NCI-H774 (cell line): ENCODE measurements around the gene LMO7.
"Not testable (repeated sequence)": the region's sequence is repeated elsewhere in the genome, so short reads cannot be mapped to it uniquely, and the experiment has no call there.

Source experiments
- DNase-seq: peaks from one replicate; lab custom pipeline; 2025; lab: John Stamatoyannopoulos, UW

LMO7 gene

DNA sequence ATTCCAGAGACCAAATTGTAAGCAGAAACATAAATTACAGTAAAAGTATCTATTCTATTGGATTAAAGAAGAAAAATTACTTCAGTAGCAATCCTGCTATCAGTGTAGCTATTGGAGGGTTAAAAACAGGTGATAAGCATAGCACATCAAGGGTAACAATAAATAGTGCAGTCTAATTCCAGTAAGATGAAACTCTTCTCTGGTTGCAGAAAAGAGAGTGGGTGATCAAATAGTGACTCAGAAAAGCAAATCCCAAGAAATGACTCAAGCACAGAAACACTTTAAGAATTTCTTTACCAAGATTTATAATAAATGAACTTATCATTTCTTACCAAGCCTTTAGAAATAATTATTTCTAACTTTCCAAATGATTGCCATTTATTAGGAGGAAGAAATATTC, 135.7 kb downstream of the LMO7 start:
- DNase-seq: no peak

DNA sequence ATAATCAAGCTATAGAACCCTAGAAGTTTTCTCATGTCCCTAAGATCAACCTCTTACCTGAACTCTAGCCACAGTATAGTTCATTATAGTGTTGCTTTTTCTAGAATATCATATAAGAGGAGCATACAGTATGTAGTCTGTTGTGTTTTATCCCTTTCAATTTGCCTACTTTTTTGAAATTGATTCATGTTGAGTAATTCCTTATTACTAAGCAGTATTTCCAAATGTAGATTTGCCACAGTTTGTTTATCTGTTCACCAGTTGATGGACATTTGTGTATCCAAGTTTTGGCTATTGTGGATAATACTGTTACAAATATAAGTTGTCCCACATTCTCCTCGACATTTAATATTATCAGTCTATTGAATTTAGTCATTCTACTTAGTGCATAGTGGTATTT, 138.0 kb downstream of the LMO7 start:
- no peak for DNase-seq

DNA sequence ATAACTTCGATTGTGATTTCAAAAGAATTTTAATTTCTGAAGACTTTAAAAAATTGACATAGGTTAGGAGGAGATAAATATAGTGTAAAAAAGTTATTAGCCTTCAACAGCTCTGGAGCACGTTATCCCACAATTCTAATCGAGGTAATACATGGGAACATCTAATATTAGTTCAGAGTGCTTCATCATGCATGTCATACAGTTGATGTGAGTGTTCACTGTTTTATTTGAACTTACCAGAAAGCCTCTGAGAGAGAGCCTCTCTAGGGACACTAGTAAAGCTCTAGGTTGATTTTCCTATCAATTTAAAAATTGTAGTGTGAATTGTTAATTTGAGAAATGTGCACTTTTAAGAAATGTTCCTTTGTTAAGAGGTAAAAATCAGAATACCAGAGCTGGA, 140.4 kb downstream of the LMO7 start:
- no peak for DNase-seq

DNA sequence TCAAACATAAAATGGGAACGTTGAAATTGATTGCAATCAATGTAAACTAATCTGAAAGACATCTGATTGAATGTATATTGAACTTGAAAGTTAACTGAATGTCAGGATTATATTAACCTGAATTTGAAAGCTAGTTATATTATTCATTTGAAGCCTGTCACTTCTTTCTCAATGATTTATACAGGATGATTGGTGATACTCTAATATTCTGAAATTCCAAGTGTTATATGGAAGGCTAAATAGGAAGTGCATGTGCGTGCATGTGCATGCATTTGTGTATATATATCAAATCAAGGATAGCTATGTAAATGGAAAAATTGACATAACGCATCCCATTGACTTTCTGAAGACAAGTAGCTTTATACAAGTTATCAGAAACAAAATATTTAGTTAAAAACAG, 143.3 kb downstream of the LMO7 start:
- no peak for DNase-seq

DNA sequence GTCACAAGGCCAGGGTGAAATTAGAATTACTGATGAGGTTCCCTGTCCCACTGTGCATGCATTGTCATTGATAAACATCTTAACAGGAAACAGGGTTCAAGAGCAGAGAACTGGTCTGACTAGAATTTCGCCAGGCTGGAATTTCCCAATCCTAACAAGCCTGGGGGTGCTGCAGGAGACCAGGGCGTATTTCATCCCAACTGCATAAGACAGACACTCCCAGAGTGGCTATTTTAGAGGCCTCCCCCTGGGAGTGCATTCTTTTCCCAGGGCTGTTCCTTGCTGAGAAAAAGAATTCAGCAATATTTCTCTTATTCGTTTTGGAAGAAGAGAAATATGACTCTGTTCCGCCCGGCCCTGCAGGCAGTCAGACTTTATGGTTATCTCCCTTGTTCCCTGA, 144.0 kb downstream of the LMO7 start:
- not testable (repeated sequence) for DNase-seq

DNA sequence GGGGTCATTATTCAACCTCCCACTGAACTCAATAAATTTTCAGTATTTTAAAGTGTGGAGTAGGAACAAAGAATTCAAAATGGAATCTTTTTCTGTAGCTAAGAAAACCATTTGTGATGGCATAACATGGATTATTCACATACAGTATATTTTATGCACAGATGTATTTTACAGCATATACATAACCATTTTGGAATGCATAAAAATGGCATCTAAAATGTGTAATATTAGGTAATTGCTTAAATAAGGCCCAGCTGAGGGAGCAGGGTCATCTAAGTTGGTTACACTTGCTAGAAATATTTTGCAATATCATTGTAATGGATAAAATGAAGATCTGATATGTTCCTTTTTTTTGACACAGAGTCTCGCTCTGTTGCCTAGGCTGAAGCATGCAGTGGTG, 146.9 kb downstream of the LMO7 start:
- DNase-seq: no peak

DNA sequence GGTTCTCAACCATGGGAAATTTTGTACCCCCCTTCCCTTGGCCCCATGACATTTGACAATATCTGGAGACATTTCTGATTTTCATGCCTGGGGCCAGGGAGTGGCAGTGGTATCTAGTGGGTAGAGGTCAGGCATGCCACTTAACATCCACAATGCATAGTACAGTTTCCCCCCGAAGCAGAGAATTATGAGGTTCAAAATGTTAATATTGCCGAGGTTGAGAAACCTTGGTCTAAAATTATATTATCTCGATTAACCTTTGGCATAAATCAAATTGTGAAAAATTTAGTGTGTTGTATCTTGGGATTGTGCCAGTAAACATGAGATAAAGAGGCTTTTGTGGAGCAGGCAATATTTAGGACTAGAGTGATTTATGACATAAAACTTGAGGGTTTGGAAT, 147.9 kb downstream of the LMO7 start:
- no peak for DNase-seq

DNA sequence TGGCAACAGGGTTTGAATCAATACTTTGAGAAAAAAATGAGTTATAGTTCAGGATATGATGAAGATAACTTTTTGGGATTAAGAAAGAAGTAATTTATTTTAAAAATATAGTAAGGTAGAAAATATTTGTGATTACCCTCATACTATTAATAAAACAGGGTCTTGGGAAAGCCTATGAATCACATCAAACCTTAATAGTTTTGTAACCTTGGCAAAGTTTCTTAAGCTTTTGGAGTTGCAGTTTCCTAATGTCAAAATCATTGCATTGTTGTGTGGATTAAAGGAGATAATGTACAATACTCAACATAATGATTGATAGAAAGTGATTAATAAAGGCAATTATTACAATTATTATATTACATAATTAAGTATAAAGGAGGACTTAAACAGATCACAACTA, 149.0 kb downstream of the LMO7 start:
- DNase-seq: no peak

DNA sequence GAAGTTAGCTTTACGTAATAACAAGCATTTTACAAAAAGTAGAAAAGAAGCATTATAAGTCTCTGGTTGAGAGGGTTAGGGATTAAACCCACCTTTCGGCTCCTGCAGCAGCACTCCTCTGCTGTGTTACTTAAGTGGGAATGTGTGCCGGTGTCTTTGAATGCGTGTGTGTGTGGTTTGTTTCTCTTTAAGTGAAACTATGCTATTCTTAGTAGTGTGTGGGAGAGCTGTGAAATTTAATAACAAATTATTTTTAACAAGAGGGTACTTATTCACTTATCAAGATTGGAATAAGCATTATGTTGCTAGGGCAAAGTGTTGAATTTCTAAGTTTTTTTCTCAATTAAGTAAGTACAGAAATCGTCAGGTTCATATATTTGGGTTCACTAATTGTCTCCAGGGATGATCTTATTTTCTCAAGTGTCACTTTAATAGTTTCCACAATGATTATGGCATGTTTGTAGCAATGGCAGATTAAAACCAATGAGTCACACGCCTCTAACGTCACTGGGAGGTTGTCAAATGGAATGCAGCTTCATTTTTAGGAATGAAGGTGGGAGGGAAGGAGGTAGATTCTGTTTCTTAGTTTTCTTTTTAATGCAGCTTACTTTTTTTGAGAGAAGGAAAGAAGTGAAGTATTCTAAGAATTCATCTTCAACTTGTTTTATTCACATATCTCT, 151.3 kb downstream of the LMO7 start:
- DNase-seq: no peak

DNA sequence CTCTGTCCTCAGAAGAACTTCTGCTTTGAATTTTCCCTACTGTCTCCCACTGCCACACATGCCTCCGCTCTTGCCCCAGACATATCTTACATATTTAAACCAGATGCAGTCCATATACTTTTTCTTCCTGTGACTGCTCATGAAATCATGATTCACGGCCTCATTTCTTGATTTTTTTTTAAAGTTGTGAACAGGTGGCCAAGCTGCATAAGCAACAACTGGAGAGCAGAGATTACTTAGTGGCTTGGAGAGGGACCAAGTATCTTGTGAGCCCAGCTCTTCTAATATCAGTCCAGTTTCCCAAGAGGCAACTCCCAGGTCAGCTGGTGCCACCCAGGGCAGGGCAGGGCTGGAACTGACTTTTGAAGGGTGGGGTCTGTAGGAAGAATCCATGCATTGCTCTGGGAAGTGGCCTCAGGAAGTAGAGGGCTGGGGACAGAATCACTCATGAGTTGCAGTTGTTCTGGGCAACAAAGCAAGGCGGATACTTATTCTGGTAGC, 152.4 kb downstream of the LMO7 start:
- no peak for DNase-seq

DNA sequence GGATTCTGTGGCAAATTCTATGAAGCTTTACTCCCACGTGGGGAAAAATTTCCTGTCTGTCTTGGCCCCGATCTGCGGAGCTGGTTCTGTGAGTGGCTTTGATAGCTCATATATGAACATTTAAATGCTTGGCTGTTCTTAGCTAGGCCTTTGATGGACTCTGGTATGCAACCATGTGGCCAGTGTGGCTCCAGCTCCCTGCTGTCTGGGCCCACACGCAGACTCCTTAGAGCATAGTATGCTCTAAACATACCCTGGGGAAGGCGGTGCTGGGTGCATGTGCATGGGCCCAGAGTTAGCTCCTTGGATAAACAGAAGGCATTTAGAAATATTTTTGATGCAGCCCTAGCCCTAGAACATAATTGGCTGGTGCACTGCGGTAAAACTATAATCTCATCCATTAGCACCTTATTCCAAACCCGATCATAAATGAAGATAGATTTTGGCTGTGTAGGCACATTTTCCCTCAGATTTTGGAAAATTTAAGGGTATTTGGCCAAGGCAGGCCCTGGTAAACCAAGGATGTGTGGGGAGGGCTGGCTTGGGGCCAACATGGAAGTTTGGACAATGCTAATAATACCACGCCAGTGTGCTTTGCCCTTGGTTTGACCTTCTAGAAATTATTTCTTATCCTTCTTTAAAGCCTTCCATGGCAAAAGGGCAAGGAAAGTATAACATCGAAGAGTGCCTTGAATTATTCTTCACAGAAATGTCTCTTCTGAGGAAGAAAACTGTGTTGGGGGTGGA, 153.5 kb downstream of the LMO7 start:
- DNase-seq: no peak

DNA sequence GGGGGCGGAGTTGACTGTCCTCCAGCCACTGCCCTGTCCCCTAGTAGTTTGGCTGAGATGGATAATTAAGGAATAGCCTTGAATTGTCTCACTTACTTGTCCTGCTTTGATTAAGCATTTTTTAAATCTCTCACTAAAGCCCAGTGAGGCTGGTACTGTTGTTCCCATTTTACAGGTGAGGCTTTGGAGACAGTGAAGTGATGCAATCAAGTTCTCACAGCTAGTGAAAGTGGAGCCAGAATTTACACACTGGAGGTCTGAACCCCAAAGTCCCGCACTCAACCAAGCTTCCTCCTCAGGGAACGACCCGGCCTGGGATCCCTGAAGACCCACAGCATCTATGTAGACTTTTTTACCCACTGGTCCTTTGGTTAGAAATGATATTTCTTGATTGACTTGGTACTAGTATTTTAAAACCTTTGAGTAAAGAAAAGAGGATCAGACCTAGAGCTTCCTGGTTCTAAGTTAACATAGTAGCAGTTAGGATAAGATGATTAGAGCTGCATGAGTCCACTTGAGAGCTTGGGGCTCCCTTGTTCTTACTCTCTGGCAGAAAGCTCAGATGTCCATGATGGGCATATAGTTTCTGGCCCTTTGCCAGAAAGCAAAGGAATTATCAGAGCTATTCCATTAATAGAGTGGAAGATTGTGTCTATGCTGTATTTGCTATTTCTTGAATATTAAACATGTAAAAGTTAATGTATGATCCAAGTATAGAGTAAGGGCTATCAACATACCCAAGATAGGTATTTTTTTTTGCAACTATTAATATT, 154.3 kb downstream of the LMO7 start:
- no peak for DNase-seq

DNA sequence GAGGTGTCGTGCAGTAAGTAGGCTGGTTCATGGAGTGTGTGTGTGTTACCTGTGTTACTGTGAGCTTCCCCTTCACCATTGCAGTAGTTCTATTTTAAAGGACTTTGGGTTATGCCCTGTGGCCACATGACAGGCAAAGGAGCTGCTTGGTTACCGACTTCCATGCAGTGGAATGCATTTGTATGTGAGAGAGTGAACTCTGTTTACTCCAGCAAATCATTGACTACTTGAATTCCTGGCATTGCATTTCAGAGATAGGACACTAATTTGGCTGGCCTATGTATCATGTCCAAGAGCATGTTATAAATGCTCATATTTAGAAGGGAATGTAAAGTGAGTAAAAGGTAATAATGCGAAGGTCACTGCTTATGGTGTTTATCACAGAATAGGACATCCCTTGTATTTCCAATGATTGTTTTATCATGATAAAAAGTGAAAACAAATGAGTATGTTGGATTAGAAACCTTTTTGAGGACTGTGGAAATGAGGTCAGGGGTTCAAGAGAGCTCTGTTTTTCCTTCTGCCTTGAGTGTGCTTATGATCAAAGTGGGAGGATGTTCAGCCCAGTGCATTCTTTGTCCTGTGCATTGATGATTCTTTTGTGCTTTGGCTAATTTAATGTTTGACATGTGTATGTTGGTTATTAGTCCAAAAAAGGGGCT, 156.5 kb downstream of the LMO7 start:
- no peak for DNase-seq

DNA sequence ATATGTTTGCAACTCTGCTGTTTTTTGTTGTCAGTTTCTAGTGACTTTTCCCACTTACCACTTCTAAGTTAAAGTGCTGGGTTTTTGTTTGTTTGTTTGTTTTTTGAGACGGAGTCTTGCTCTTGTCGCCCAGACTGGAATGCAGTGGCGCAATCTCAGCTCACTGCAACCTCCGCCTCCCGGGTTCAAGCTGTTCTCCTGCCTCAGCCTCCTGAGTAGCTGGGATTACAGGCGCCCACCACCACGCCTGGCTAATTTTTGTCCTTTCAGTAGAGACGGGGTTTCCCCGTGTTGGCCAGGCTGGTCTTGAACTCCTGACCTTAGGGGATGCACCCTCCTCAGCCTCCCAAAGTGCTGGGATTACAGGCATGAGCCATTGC, 157.0 kb downstream of the LMO7 start:
- DNase-seq: not testable (repeated sequence)

DNA sequence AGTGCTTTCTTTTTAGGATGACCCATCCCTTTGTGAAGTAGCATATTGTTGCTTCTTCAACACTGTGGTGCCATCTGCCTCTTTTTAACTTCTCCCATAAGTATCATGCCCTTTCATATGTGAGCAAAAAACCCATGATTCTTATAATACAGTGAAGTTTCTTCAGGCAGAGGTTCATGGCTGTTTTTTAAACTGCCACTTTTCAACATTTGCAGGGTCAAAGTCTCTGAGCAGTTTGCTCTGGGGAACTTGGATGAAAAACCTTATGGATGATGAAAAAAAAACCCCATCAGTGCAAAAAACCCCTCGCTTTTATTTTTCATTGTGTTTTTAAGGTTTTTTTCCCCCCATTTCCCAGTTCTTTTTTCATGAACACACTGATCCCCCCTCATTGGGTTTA, 158.5 kb downstream of the LMO7 start:
- DNase-seq: no peak

DNA sequence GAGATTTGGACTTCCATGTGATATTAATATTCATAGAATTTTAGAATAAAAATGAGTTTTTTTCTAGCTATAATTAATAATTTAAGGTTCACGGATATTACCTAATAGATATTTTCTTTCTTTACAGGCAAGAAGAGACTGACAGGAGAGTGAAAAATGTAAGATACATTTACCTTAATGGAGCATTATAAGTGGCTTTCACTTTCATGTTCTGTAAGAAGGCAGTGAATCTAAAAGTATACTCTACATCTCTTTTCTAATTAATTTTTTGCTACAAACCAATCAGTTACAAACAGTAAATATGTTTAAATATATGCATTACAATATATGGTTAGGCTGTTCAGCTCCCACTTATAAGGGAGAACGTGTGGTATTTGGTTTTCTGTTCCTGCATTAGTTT, 159.1 kb downstream of the LMO7 start:
- no peak for DNase-seq

DNA sequence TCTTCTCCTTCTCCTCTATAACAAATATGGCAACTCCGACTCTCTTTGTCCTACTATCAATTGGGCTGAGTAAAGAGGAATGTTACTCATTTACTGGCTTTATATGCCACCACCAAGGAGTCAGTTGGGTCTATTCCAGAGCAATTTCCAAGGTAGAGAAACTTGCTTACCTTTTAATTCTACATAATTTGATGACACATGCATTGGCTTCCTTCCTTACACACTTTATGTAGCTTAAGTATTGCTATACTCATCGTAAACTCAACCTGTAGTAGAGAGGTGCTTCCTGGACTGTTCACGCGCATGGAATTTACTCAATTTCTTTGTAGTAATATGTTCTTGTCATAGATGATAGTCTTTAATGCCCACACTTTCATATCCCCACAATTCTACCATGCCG, 160.7 kb downstream of the LMO7 start:
- DNase-seq: no peak

DNA sequence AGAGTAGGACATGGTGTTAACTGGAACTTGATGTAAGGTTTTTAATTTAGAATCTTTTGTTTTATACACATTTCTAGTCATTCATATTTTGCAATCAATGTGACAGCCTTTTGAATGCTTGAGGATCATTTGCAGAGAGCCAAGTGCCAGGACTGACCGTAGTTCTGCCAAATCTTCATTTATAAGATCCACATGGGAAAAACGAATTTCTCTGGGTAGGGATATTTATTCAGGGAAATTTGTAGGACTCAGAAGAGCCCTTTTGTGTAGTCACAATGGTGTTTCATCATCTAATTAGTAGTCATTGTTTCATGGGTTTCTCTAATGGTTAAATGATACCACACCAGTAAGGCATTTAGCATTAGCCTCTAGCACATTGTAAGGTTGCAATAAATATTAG, 161.1 kb downstream of the LMO7 start:
- no peak for DNase-seq

DNA sequence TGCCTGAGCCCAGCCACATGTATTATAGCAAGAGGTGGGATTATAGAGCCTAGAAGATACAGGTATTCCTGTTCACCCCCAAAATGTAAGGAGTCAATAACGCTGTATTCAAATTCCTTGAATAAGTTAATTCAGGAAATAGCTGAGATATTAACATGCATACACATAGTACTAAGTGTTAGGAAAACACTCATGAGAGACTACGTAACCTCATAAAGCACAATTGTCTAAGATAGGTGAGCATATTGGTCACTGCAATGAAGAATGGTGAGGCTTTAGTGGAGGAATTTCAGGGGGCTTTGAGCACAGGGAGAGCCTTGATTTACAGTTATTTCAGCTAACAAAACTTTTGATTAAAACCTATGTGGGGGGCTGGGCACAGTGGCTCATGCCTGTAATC, 161.6 kb downstream of the LMO7 start:
- no peak for DNase-seq

DNA sequence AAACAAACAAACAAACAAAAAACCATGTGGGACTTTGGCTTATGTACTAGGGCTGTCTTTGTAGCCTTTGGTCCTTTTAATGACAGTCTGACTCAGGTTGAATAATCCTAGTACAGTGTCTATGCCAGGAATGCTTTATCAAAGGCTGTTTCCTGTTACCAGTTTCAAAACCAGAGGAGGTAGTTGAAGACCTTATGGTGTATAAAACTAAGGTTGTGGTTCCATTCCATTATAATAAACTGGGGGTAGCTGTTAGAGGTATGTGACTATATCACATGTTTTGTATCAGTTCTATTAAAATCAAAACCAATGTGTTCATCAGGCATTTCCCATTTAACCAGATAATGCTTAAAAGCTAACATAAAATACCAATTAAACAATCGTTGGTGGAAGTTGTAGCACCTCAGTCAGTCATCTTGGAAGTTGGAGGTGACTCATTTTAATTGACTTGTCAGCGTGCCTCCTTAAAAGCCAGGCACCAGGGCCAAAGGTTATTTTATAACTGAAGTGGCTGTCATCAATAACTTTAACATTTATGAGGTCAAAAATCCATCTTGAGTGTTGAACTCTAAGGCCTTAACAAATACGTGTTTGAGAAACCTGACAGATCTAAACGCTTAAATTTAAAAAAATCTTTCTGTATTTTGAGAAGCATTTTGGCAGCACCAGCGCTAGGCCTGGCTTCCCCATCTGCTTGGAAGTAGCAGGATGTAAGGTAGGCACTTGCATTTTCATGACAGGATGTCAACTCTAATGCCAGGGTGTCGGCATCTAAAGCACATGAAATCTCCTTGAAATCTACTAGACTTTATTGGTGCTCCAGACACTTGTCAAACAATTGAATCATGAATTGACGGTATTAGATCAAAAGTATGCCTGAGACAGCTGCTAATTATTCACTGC, 162.5 kb downstream of the LMO7 start:
- DNase-seq: no peak

DNA sequence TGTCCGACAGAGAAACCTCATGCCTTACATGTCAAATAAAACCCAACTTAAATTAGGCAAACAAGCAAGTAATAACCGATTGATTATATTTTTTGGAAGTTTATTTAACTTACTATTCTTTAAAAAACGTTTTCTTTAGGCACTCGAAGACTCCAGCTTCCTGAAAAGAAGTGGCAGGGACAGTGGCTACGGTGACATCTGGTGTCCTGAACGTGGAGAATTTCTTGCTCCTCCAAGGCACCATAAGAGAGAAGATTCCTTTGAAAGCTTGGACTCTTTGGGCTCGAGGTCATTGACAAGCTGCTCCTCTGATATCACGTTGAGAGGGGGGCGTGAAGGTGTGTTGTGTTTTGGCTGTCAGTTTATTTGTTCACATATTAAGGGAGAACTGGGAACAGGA, 164.4 kb downstream of the LMO7 start:
- DNase-seq: no peak
